Loucy (cell line): ENCODE results near the gene NAPSA.

Source experiments
- H2AFZ ChIP-seq: fragments of 200-600 bp; sonication (generic); 2 replicates; pipeline ENCODE4 v1.6.0; 2016; ENCODE audit warnings: antibody characterized with exemption, mild to moderate bottlenecking, low read length, moderate library complexity
- H3F3A ChIP-seq: fragments of 200-600 bp; 2 replicates; pipeline ENCODE4 v1.6.0; 2016; ENCODE audit warnings: antibody characterized with exemption, low read depth, mild to moderate bottlenecking
- H3K27me3 ChIP-seq: fragments of 200-600 bp; sonication (generic); 2 replicates; pipeline ENCODE4 v1.6.1; 2014; ENCODE audit warnings: low read length, mild to moderate bottlenecking; ENCODE audit not compliant: insufficient read depth, poor library complexity, severe bottlenecking
- H3K36me3 ChIP-seq: fragments of 200-600 bp; sonication (generic); 2 replicates; pipeline ENCODE4 v1.6.1; 2016; ENCODE audit warnings: low read length; ENCODE audit not compliant: insufficient read depth
- H3K4me1 ChIP-seq: fragments of 200-600 bp; sonication (generic); 2 replicates; pipeline ENCODE4 v1.5.1; 2014; ENCODE audit warnings: low read length, mild to moderate bottlenecking; ENCODE audit not compliant: insufficient read depth, poor library complexity, severe bottlenecking
- H3K4me2 ChIP-seq: fragments of 200-600 bp; sonication (generic); 2 replicates; pipeline ENCODE4 v1.6.0; 2014; ENCODE audit warnings: antibody characterized with exemption, low read length, low read depth, mild to moderate bottlenecking; ENCODE audit not compliant: poor library complexity, severe bottlenecking
- H3K4me3 ChIP-seq: fragments of 200-600 bp; sonication (generic); 2 replicates; pipeline ENCODE4 v1.5.1; 2014; ENCODE audit warnings: low read length, mild to moderate bottlenecking, mixed read lengths; ENCODE audit not compliant: poor library complexity, severe bottlenecking
- H3K79me2 ChIP-seq: fragments of 200-600 bp; sonication (generic); 2 replicates; pipeline ENCODE4 v1.6.1; 2014; ENCODE audit warnings: low read length; ENCODE audit not compliant: insufficient read depth
- H3K9ac ChIP-seq: fragments of 200-600 bp; sonication (generic); 2 replicates; pipeline ENCODE4 v1.6.0; 2014; ENCODE audit warnings: mild to moderate bottlenecking, low read depth, low read length, moderate library complexity; ENCODE audit not compliant: poor library complexity, severe bottlenecking
- H3K9me2 ChIP-seq: fragments of 200-600 bp; sonication (generic); replicated peaks from 2 replicates; pipeline ENCODE4 v1.6.1; 2016; ENCODE audit warnings: low read depth, low read length, mixed read lengths
- H3K9me3 ChIP-seq: fragments of 200-600 bp; sonication (generic); 2 replicates; pipeline ENCODE4 v1.6.1; 2014; ENCODE audit warnings: mild to moderate bottlenecking, antibody characterized with exemption, low read length, low read depth; ENCODE audit not compliant: insufficient read depth
- H4K20me1 ChIP-seq: fragments of 200-600 bp; sonication (generic); 2 replicates; pipeline ENCODE4 v1.6.0; 2014; ENCODE audit warnings: antibody characterized with exemption, low read length, mild to moderate bottlenecking; ENCODE audit not compliant: insufficient read depth, poor library complexity, severe bottlenecking
- CTCF ChIP-seq: fragments of 200-600 bp; sonication (generic); conservative IDR thresholded peaks from 2 replicates; pipeline ENCODE4 v1.5.1; 2014; ENCODE audit warnings: mild to moderate bottlenecking, antibody characterized with exemption, low read length
- EZH2phosphoT487 ChIP-seq: fragments of 200-600 bp; IDR thresholded peaks from 2 replicates; pipeline ENCODE4 v1.6.1; 2018; ENCODE audit warnings: antibody characterized with exemption, mild to moderate bottlenecking, moderate library complexity, borderline replicate concordance

NAPSA gene

GRCh38 chr19:50317115-50317514 lies 48.3 kb downstream of the NAPSA start:
- H3K9ac ChIP-seq: no peak overlapping the region
- H3K4me3 ChIP-seq: no peak overlapping the region
- H3K27me3 ChIP-seq: no peaks in the 10 kb centered on the region
- H3K4me2 ChIP-seq: no peak overlapping the region
- peaks cover 6% of the 10 kb centered on the region; the same call in 1 of the 2 replicates for H3K9me3 ChIP-seq
- H3K9me2 ChIP-seq: no peaks in the 10 kb centered on the region
- no peaks in the 10 kb centered on the region for H3K36me3 ChIP-seq
- no peak overlapping the region for H2AFZ ChIP-seq
- no peaks in the 10 kb centered on the region for H3K4me1 ChIP-seq
- H3F3A ChIP-seq: no peaks in the 10 kb centered on the region
- no peaks in the 10 kb centered on the region for H3K79me2 ChIP-seq
- H4K20me1 ChIP-seq: no peaks in the 10 kb centered on the region
- TF ChIP-seq EZH2phosphoT487 (no peak), CTCF (no peak)

GRCh38 chr19:50315773-50316448 lies 49.5 kb downstream of the NAPSA start:
- Histone ChIP-seq H2AFZ (no peak overlapping the region), H3F3A (no peaks in the 10 kb centered on the region), H3K27me3 (no peaks in the 10 kb centered on the region), H3K4me3 (no peak overlapping the region), H3K9me3 (peaks cover 6% of the 10 kb centered on the region; the same call in 1 of the 2 replicates), H3K4me1 (no peaks in the 10 kb centered on the region), H3K9ac (no peak overlapping the region), H3K4me2 (no peak overlapping the region), H3K9me2 (no peaks in the 10 kb centered on the region), H3K36me3 (no peaks in the 10 kb centered on the region), H3K79me2 (no peaks in the 10 kb centered on the region), H4K20me1 (no peaks in the 10 kb centered on the region)
- TF ChIP-seq CTCF: no peak

GRCh38 chr19:50314724-50315708 lies 50.4 kb downstream of the NAPSA start:
- H3K79me2 ChIP-seq: no peaks in the 10 kb centered on the region
- no peak overlapping the region for H3K4me3 ChIP-seq
- no peaks in the 10 kb centered on the region for H3K36me3 ChIP-seq
- H3K4me2 ChIP-seq: no peak overlapping the region
- H4K20me1 ChIP-seq: no peaks in the 10 kb centered on the region
- no peak overlapping the region for H3K9ac ChIP-seq
- no peaks in the 10 kb centered on the region for H3K9me2 ChIP-seq
- H3K9me3 ChIP-seq: peaks cover 6% of the 10 kb centered on the region; the same call in 1 of the 2 replicates
- H3K4me1 ChIP-seq: no peaks in the 10 kb centered on the region
- no peak for TF ChIP-seq EZH2phosphoT487
- no peak for TF ChIP-seq CTCF
- no peaks in the 10 kb centered on the region for H3F3A ChIP-seq
- no peak overlapping the region for H2AFZ ChIP-seq
- H3K27me3 ChIP-seq: no peaks in the 10 kb centered on the region
